DMS 273 treated with DMSO at 0.1 percent for 48 hours (cell line): Measurements from ENCODE around the gene INTS6L.

Experiments
- DNase-seq: peaks from one replicate; lab custom pipeline; 2025; lab: John Stamatoyannopoulos, UW

INTS6L gene, protein sequence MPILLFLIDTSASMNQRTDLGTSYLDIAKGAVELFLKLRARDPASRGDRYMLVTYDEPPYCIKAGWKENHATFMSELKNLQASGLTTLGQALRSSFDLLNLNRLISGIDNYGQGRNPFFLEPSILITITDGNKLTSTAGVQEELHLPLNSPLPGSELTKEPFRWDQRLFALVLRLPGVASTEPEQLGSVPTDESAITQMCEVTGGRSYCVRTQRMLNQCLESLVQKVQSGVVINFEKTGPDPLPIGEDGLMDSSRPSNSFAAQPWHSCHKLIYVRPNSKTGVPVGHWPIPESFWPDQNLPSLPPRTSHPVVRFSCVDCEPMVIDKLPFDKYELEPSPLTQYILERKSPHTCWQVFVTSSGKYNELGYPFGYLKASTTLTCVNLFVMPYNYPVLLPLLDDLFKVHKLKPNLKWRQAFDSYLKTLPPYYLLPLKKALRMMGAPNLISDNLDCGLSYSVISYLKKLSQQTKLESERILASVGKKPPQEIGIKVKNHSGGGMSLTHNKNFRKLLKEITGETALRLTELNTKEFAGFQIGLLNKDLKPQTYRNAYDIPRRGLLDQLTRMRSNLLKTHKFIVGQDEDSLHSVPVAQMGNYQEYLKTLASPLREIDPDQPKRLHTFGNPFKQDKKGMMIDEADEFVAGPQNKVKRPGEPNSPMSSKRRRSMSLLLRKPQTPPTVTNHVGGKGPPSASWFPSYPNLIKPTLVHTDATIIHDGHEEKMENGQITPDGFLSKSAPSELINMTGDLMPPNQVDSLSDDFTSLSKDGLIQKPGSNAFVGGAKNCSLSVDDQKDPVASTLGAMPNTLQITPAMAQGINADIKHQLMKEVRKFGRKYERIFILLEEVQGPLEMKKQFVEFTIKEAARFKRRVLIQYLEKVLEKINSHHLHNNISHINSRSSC

DNA sequence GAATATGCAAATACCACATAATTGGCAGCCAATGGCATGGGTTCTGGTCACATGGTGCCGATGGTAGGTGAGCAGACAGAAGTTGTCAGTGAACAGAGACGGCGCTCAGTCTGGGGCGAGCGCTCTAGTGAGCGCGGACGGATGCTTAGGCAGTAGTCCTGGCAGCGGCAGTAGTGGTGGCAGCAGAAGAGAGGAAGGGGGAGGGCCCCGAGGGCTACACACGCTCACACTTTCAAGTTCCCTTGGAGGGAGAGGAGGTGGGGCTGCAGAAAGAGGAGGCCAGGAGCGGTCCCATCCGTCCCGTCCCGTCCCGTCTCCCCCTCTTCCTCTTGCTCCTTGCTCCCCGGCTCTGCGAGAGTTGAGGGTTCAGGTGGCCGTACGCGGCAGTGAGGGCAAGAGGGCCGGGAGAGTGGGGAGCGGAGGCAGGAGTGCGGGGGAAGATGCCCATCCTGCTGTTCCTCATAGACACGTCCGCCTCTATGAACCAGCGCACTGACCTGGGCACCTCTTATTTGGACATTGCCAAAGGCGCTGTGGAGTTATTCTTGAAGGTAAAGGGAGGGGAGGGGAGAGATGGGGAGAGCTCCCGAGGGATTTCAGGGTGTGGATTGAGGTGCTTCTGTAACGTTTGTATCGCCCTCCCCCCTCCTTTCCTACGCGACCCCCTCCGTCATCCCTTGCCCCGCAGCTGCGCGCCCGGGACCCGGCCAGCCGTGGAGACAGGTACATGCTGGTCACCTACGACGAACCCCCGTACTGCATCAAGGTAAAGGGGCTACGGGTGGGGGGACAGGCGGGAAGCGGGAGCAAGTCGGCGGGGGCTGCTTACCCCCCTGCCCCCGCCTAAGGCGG lies at the start of gene INTS6L:
Gene INTS6L (plus strand): TSS at position 108 of the 852 bp plus-strand sequence. CDS start 333 bp downstream, at position 441.
- no peak for DNase-seq

DNA sequence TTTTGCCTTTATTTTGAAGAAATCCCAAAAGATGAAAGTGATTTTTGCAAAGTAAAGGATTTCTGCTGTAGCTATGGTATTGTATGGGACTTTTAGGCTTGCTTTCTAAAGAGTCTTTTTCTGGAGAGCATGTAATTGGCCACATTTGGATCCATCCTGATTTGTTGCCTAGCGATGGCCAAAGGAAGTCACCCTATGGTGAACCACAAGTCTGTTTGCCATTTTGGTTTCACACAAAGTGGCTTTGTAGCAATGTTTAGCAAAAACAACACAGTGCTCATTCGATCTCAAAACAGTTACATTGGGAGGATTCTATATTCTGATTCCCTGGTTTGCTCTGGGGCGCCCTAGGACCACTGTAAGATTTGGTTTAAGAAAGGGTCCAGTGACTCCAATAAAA lies 44.1 kb upstream of the INTS6L start:
- no peak for DNase-seq

DNA sequence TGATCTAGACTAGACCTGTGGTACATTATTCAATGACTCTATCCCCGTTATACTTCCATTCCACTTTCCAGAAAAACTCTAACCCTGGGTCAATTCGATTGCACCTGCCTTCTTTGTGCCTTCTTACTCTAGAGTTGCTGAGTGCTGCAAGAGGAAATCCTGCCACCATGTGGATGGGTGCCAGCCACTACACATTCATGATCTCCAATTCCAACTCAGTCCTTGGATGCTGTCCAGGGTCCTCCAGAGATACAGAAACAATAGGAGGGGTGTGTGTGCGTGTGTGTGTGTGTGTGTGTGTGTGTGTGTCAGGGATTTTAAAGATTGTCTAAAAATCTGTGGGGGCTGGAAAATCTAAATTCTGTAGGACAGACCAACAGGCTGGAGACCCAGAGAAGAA lies 42.9 kb upstream of the INTS6L start:
- peak; percentile 12 for DNase-seq

DNA sequence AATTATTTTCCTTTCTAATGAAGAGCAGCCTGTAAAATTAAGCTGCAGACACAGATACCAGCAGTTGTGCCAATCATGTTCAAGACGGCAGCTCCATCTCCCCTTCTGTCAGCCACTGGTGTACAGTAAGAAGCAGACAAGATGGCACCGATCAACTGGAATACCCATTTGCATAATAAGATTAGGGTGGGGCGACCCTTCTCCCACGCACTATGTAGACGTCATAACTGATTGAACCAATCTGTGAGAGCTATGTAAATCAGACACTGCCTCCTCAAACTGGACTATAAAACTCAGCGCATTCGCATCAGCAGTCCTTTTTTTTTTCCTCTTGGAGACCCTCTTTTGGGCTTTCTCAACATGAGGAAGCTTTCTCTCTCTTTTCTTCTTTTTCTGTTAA lies 40.4 kb upstream of the INTS6L start:
- no peak for DNase-seq

DNA sequence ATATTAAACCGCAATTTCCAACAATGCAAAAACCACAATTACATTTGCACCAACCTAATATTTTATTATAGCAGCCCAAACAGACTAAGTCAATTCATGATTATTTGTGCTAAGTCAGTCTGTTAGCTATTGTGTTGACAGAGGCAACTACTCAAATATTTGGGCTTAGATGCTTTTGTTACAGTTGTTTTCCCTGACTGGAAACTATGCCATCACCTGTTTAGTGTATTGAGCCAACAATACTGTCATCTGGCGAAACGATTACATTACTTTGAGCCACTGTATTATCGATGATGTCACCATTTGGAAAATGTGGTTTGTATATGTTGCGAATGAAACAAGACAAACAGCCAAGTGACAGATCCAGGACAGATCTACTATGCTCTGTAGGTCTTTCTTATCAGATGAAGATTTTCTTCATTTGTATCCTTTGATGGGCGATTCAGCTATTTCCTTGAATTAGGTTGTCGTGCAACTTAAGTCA lies 38.7 kb upstream of the INTS6L start:
- DNase-seq: no peak

DNA sequence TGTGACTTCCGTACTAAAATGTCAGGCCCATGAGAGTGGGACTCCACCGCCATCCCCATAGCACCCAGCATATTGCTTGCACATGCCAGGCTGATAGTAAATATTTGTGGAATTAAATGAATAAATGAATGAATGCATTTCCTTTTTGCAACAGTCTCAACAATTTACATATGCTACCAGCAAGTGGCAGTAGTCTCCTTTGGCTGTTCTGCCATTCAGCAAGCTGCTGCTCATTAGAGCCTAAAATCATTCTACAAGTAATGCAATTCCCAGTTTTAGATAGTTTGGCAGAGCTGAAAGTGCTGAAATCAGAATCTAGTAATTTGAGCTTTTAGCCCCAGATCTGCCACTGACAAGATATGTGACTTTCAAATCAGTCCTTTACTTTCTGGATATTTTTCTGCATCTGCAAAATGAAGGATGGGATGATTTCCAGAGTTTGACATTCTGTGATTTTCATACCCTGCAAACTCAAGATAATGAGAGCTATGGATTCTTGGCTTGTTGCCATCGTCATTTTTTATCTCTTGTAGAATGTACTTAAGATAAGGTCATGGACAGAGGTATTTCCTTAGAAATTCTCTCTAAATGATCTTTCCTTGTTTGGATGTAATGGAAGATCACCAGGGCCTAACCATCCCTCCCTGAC lies 35.7 kb upstream of the INTS6L start:
- DNase-seq: peak; percentile 24

DNA sequence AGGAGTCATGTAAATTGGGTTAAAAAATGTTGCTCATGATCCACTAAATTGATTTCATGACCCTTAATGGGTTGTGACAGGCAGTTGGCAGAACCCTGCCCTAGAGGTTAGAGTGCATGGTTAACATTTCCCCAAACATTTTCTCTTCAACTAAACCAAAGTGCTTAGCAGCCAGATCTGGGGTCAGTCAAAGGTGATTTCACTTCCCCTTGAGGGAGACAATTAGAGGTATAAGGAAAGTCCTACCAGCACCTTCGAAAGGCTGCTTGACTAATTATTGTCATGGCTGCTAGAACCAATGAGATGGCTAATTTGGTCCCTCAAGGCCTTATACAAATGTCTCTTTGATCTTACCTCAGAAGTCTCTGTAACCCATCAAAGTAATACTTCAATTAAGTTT lies 30.9 kb upstream of the INTS6L start:
- DNase-seq: no peak

DNA sequence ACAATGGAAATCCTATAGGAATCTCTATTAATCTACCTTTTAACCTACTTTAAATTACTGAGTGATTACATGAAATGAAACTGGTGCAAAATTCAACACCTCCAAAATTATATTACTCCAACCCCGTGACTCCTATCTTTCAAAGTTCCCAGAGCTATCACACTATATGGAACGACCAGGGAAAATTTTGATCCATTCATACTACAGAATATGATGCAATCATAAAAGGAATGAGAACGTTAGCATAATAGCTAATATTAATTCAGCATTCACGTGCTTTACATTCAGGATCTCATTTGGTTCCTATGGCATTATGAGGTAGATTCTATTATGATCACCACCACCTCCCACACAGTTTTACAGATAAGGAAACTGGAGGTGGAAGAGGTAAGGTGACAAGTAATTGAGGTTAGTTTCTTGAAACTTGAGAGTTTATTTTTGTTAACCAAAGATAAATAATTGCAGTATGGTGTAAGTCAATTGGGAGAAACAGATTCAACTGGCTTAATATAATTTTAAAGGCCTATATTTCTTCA lies 29.4 kb upstream of the INTS6L start:
- DNase-seq: no peak

DNA sequence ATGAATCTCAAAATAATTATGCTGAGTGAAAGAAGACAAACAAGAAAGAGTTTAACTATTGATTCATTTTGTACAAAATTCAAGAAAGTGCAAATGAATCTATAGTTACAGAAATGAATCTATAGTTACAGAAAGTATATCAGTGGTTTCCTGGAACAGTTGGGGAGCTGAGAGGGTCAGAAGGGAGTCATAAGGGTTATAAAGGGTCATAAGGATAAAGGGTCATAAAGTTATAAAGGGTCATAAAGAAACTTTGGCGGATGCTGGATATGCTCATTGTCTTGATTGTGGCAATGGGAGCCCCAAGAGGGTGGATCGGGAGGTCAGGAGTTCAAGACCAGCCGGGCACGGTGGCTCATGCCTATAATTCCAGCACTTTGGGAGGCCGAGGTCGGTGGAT lies 26.0 kb upstream of the INTS6L start:
- DNase-seq: no peak

DNA sequence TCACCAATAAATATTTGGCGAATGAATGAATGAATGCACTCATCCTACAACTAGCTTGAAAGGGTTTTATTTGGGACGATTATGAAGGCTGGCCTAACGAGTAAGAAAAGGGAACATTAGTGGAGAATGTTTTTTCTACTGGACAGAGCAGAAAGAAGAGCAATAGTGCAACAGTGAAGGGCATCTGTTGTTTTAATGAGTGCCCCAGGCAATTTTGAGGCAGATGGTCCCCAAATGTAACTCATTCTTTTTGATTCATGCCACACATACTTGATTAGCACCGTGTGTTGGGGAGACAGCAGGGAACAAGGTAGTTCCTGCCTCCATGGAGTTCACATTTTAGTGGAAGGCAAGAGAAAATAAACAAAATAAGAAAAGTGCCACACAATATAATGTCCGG lies 22.7 kb upstream of the INTS6L start:
- DNase-seq: no peak

DNA sequence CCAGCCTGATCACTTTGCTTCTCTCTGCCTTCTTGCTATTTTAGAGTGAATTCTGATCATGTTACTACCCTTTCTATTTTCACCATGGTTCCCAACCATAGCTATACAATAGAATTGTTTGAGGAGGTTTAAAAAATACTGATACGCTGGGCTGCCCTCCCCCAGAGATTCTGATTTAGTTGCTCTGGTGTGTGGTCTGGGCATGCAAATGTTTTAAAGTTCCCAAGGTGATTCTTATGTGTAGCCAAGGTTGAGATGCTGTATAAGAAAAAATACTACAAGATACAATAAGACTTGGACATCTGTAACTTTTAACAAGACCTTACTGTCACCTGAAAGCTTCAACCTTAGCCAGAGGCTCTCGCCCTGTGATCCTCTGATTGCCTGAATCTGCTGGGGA lies 22.2 kb upstream of the INTS6L start:
- no peak for DNase-seq

DNA sequence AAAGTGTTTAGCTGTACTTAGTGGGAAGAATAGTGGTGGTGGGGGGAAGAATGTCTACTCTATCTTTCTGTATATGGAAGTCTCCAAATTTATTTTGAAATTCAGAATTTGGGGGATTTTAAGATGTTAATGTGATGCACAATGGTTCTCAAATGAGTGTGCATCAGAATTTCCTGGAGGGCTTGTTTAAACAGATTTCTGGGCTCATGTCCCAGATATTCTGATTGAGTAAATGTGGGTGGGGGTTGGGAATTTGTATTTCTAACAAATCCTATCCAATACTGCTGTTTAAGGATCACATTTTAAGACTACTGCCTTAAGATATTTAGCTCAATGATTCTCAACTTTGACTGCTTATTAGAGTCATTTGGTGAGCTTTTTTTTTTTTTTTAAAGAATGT lies 15.1 kb upstream of the INTS6L start:
- no peak for DNase-seq

DNA sequence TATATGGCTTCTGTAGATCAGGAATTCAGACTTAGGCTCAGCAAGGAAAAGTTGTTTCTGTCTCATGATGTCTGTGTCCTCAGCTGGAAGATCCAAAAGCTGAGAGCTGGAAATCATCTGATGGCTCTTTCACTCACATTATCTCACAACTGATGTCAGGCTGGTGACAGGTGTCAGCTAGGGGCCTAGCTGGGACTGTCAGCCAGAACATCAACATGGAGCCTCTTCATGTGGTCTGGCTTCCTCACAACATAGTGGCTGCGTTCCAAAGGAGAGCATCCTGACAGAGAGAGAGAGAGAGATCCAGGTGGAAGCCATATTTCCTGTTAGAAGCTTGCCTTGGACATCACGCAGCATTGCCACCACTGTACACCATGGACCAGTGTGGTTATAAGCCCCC lies 10.6 kb upstream of the INTS6L start:
- DNase-seq: no peak

DNA sequence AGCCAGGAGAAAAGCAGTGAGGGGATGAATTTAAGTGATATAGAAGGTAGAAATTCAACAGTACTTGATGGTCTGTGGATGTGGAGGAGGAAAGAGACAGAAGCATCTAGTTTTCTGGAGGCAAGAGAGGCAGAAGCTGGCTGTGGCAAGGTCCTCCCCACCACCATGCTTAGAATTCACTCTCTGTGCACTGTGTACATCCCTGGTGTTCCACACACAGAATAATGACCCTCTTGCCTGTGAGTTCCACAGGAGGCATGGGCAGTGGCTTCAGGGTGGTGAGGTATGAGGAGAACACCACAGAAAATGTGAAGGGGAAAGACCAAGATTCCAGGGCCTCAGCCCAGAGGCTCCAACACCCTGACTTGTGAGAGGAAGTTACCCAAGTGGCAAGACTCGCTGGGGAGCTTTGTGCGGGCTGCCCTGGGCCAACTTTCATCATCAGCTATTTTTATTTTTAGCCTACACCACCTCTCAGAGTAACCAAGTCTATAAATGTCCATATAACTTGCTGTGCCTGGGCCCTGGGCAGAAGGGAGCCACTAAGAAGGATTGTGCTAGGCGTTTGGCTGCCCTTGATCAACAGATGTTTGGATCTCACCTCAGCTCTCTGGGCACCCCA lies 7.8 kb upstream of the INTS6L start:
- no peak for DNase-seq

DNA sequence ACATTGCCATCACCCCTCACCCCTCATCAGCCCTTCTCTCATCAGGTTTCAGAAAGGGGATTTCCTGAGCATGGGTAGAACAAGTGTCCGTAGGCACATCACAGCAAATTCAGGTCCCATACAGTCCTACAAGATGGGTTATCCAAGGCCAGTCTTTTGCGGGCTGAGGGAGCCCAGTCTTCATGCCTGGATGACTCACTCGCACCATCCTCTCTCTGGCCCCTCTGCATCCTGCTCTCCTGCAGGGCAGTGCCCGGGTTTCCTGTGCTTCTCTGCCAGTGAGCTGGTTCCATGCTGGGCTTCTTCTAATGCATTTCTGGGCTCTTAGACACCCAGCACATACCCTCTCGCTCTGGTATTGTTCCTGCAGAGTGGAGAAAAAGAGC lies 7.3 kb upstream of the INTS6L start:
- no peak for DNase-seq

DNA sequence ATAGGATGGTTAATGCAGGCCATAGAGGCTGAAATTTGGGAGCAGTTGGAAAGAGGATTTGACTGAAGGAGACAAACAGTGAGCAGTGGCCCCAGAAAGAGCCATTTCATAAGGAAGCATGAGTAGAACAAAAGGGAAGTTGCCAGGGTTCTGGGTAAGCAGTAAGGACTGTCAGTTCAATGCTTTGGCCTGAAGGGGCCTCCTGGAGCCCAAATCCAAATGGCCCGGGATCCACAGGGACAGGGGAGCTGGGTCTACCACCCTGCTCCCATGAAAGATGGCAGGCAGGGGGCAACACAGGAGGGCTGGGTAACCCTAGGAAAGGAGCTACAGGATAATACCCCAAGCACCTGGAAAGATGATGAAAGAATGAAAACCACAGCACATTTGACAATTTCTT lies 4.1 kb upstream of the INTS6L start:
- no peak for DNase-seq

DNA sequence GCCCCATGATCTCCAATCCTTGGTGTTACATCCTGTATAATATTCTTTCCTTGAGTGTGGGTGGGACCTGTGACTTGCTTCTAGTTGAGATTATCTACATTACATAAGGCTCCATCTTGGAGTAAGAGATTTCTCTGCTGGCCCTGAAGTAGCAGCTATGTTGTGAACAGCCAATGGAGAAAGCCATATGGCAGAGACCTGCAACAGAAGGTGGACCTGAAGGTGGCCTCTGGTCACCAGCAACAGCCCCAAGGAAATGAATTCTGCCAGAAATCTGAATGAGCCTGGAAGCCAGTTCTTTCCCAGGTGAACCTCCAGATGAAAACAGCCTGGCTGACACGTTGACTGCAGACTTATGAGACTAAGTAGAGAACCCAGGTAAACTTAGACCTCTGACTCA lies 2.3 kb upstream of the INTS6L start:
- DNase-seq: no peak

DNA sequence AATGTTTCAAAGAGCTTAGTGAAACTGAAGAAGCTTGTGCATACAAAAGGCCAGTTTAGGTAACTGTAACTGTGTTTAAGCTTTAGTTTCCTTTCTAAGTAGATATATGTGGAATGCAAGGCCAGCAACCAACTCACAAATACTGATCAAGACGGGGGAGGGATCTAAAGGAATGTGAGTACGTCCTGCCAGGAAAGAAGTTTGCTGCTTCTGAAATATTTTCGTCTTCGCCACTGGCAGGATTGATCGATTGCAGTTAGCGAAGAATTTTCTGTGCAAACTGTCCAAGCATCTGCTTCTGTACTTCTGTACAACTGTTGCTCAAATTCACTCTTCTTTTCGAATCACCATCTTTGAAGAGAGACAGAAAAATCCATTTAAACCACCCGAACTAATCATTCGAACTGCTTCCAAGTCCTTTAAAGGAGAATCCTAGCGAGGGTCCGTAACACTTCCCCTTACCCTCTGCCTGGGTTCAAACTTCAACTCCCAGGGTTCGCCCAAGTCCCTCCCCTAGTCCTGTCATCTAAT lies 373 bp upstream of the INTS6L start:
- no peak for DNase-seq

DNA sequence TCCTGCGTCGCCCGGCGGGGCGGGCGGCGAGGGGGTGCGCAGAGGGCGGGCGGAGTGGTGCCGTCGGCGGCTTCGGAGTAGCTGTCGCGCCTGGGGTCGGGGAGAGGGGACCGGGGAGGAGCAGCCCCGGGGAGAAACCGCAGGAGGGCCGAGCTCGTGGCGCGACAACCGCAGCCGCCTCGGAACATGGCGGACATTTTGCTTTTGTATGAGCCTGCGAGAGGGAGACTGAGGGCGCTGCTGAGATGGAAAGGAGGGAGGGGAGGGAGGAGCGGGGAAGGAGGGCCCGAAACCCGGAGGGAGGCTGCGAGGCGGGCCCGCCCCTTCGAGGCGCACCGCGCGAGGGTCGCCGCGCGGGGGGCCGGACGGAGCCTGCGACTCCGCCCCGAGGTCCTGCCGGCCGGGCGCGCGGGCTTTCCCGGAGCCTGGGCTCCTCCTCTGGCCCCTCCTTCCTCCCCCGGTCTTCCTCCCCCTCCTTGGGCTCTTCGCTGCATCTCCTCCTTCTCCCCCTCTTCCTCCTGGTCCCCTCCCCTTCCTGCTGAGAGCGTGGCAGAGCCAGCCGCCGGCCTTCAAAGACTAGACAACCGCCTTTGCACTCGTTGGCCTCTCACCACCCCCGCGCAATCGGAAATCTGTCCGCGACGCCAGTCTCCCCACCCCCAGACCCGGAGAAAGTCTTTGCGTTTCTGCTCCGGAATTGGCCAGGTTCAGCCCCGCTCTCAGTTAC lies 1.1 kb downstream of the INTS6L start:
- peak; percentile 56 for DNase-seq

DNA sequence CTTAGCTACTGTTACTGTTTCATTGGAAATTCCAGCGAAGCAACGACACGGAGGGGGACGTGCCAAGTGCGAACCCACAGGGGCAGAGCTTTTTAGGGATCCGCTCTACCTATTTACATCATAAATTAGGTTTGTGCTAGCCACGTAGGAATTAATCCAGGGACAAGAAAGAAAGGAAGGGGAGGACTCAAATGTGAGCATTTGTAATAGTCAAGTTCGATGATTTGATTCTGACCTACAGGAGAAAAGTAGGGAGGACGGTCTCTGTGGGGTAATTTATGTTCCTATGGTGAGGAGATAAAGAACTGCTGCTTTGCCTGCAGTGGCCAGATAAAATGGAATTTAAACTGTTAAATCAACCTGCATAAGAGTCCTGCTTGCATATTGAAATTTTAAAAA lies 1.7 kb downstream of the INTS6L start:
- DNase-seq: no peak
